Vagina (tissue), 2 donors: Measurements from ENCODE around the gene NCBP3. TPM values are rescaled to one million over a fixed set of nuclear protein-coding genes. Genes with fewer than 3 reads are reported as not detected.

ENCODE experiments used
- DNase-seq, 2 donors: peaks; one replicate each; pipeline ENCODE4 v3.0.0-alpha.2; 2017; ENCODE audit errors: extremely low spot score in 2 of 2
- H3K27ac ChIP-seq: fragments of 200-600 bp; sonication (generic); one replicate; pipeline ENCODE4 v1.5.1; 2019
- H3K27me3 ChIP-seq: fragments of 200-600 bp; sonication (generic); one replicate; pipeline ENCODE4 v1.5.1; 2019
- H3K36me3 ChIP-seq, 2 donors: fragments of 200-600 bp; sonication (generic); one replicate each; pipeline ENCODE4 v1.5.1; 2017 to 2019
- H3K4me1 ChIP-seq: fragments of 200-600 bp; sonication (generic); one replicate; pipeline ENCODE4 v1.5.1; 2019
- H3K4me3 ChIP-seq, 2 donors: fragments of 200-600 bp; sonication (generic); 1 replicate in 1 of 2; 2 replicates in 1 of 2; pipeline ENCODE4 v1.5.1; 2016 to 2019
- H3K9me3 ChIP-seq: fragments of 200-600 bp; sonication (generic); one replicate; pipeline ENCODE4 v1.5.1; 2019
- POLR2A ChIP-seq, 2 donors: fragments of 450-650 bp; IDR thresholded peaks; one replicate each; pipeline ENCODE4 v1.6.1; 2017; ENCODE audit warnings: antibody characterized with exemption in 2 of 2, mild to moderate bottlenecking in 2 of 2, moderate library complexity in 2 of 2
- POLR2AphosphoS5 ChIP-seq, 2 donors: sonication (generic); formaldehyde crosslinking; IDR thresholded peaks; one replicate each; pipeline ENCODE4 v1.9.0; 2017; ENCODE audit warnings: antibody characterized with exemption in 2 of 2, mild to moderate bottlenecking in 2 of 2, low read depth in 1 of 2; ENCODE audit not compliant: insufficient read depth in 1 of 2
- intact Hi-C: fragments of 100-400 bp; cut with DNase I; formaldehyde crosslinking; loops from one replicate; pipeline ENCODE4 v1.15.1; 2023
- total RNA-seq: library from RNA; depleted of rRNA; stranded (reverse); fragments of >200 nt; gene quantifications from one replicate; pipeline ENCODE4 v1.2.3, GENCODE V29; 2016
- TF ChIP-seq, protein P1 (sequence below), 3 experiments: fragments of 450-650 bp in 2 of 3; fragments of 200-600 bp in 1 of 3; sonication (generic) in 1 of 3; IDR thresholded peaks; one replicate each; pipeline ENCODE4 v1.5.1; 2017 to 2019; ENCODE audit warnings: antibody characterized with exemption in 3 of 3, mild to moderate bottlenecking in 2 of 3, moderate library complexity in 2 of 3

NCBP3 gene
- total RNA-seq, 1 donor from 2014 or later = 20.6 TPM

DNA sequence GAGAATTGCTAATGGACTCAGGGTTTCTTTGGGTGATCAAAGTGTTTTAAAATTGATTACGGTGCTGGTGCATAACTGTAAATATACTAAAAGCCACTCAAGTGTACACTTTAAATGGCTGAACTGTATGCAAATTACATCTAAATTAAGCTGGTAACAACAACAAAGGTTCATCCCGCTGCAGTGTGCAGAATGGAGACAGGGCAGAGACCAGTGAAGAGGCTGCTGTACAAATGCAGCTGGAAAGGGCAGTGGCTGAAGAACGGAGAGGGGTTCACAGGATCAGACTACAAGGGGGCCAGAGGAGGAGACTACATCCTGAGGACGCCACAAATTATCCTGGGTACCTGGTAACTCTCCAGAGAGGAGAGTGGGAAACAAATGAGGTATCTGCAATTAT, 36.0 kb downstream of the NCBP3 start:
- intact Hi-C loops = no loop called here
- peaks cover 0 to 63% of the 10 kb centered on the region in 2 donors for H3K36me3 ChIP-seq
- no peak for DNase-seq
- H3K4me3 ChIP-seq = no peak overlapping the region
- H3K27me3 ChIP-seq = no peaks in the 10 kb centered on the region
- TF ChIP-seq POLR2A (IDR thresholded peaks at IDR 0.05) (no peak), POLR2AphosphoS5 (IDR thresholded peaks at IDR 0.05; ENCODE audit: insufficient read depth in 1 of 2, low read depth in 1 of 2) (no peak)
- TF ChIP-seq, protein P1, sequence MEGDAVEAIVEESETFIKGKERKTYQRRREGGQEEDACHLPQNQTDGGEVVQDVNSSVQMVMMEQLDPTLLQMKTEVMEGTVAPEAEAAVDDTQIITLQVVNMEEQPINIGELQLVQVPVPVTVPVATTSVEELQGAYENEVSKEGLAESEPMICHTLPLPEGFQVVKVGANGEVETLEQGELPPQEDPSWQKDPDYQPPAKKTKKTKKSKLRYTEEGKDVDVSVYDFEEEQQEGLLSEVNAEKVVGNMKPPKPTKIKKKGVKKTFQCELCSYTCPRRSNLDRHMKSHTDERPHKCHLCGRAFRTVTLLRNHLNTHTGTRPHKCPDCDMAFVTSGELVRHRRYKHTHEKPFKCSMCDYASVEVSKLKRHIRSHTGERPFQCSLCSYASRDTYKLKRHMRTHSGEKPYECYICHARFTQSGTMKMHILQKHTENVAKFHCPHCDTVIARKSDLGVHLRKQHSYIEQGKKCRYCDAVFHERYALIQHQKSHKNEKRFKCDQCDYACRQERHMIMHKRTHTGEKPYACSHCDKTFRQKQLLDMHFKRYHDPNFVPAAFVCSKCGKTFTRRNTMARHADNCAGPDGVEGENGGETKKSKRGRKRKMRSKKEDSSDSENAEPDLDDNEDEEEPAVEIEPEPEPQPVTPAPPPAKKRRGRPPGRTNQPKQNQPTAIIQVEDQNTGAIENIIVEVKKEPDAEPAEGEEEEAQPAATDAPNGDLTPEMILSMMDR (IDR thresholded peaks at IDR 0.05) = no peak
- H3K9me3 ChIP-seq = no peaks in the 10 kb centered on the region
- no peak overlapping the region for H3K27ac ChIP-seq
- no peaks in the 10 kb centered on the region for H3K4me1 ChIP-seq

DNA sequence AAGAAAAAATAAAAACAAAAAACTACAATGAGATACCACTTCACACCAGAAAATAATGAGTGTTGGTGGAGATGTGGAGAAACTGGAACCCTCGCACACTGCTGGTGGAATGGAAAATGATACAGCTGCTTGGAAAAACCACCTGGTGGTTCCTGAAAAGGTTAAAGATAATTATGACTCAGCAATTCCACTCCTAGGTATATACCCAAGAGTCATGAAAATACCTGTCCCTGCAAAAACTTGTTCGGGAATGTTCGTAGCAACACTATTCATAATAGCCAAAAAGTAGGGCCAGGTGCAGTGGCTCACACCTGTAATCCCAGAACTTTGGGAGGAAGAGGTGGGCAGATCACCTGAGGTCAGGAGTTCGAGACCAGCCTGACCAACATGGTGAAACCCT, 36.9 kb downstream of the NCBP3 start:
- Histone ChIP-seq H3K27ac (no peak overlapping the region), H3K4me1 (no peaks in the 10 kb centered on the region), H3K4me3 (no peak overlapping the region), H3K9me3 (no peaks in the 10 kb centered on the region), H3K36me3 (peaks cover 0 to 57% of the 10 kb centered on the region in 2 donors), H3K27me3 (no peaks in the 10 kb centered on the region)
- intact Hi-C loops = no loop called here
- no peak for TF ChIP-seq POLR2A (IDR thresholded peaks at IDR 0.05)
- TF ChIP-seq POLR2AphosphoS5 (IDR thresholded peaks at IDR 0.05; ENCODE audit: insufficient read depth in 1 of 2, low read depth in 1 of 2) = no peak
- TF ChIP-seq, protein P1 (IDR thresholded peaks at IDR 0.05) = no peak
- no peak for DNase-seq

DNA sequence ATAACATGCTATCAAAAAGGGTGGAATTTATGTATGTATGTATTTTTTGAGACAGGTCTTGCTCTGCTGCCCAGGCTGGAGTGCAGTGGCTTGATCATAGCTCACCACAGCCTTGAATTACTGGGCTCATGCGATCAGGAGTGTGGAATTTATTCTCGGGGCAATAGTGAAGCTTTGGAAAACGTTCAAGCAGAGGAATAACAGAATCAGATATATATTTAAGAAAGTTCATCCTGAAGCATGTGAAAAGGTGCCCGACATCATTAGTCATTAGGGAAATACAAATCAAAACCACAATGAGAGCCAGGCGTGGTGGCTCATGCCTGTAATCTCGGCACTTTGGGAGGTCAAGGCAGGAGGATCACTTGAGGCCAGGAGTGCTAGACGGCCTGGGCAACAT, 37.3 kb downstream of the NCBP3 start:
- DNase-seq = no peak
- Histone ChIP-seq H3K36me3 (peaks cover 0 to 53% of the 10 kb centered on the region in 2 donors), H3K4me3 (no peak overlapping the region), H3K27ac (no peak overlapping the region), H3K9me3 (no peaks in the 10 kb centered on the region), H3K27me3 (no peaks in the 10 kb centered on the region), H3K4me1 (no peaks in the 10 kb centered on the region)
- TF ChIP-seq, protein P1 (IDR thresholded peaks at IDR 0.05) = no peak
- TF ChIP-seq POLR2AphosphoS5 (IDR thresholded peaks at IDR 0.05; ENCODE audit: insufficient read depth in 1 of 2, low read depth in 1 of 2) (no peak), POLR2A (IDR thresholded peaks at IDR 0.05) (no peak)
- intact Hi-C loops = no loop called here

DNA sequence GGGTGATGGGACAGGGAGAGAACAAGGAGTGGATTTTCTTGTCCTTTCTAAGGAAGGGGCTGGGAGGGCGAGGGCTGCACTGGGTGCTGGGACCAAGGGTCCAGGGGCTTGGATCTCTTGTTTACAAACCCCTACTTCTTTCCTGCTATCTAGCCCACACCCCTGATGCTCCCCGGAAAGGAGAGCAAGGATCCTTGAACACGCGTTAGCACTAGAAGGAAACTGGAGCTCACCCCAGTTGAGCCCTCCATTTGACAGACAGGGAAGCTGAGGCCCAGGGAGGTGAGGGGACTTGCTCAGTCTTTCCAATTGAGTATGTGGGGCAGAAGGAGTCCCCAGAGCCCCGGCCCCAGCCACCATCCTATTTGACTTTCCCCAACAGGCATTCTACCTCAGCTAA, 40.5 kb downstream of the NCBP3 start:
- H3K4me1 ChIP-seq = no peaks in the 10 kb centered on the region
- no peaks in the 10 kb centered on the region for H3K9me3 ChIP-seq
- intact Hi-C loops = no loop called here
- TF ChIP-seq POLR2A (IDR thresholded peaks at IDR 0.05) (no peak), POLR2AphosphoS5 (IDR thresholded peaks at IDR 0.05; ENCODE audit: insufficient read depth in 1 of 2, low read depth in 1 of 2) (no peak)
- TF ChIP-seq, protein P1 (IDR thresholded peaks at IDR 0.05) = no peak
- H3K27ac ChIP-seq = no peak overlapping the region
- H3K4me3 ChIP-seq = no peak overlapping the region
- peaks cover 0 to 25% of the 10 kb centered on the region in 2 donors for H3K36me3 ChIP-seq
- no peaks in the 10 kb centered on the region for H3K27me3 ChIP-seq
- DNase-seq = no peak

DNA sequence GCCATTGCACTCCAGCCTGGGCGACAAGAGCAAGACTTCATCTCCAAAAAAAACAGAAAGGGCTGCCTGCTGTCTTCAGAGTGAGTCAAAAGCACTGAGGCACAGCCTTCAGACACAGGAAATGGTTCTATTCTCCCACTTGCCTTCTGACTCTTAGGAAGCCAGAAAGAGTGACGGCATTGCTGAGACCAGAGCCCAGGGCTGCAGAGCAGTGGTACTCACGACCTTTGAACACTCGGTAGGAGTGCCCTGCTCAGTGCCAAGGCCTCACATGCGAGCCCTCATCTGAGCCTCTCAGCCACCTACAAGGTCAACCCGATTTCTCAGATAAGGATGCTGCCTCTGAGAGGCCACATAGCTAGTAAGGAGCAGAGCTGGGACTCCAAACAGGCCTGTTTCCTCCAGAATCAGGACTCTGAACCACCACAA, 41.5 kb downstream of the NCBP3 start:
- Histone ChIP-seq H3K4me1 (no peaks in the 10 kb centered on the region), H3K9me3 (no peaks in the 10 kb centered on the region), H3K27me3 (no peaks in the 10 kb centered on the region), H3K27ac (no peak overlapping the region), H3K4me3 (no peak overlapping the region), H3K36me3 (peaks cover 0 to 18% of the 10 kb centered on the region in 2 donors)
- intact Hi-C loops = no loop called here
- no peak for DNase-seq
- TF ChIP-seq POLR2AphosphoS5 (IDR thresholded peaks at IDR 0.05; ENCODE audit: insufficient read depth in 1 of 2, low read depth in 1 of 2) = no peak
- TF ChIP-seq, protein P1 (IDR thresholded peaks at IDR 0.05) = no peak
- no peak for TF ChIP-seq POLR2A (IDR thresholded peaks at IDR 0.05)
